Heart left ventricle (tissue), 13 donors: ENCODE results near the gene CDHR3.

ENCODE experiments used
- POLR2A ChIP-seq, 2 donors: fragments of 450-650 bp; IDR thresholded peaks; one replicate each; pipeline ENCODE4 v1.6.1; 2017; ENCODE audit warnings: antibody characterized with exemption in 2 of 2, mild to moderate bottlenecking in 2 of 2, moderate library complexity in 2 of 2
- TF ChIP-seq, protein P1 (sequence below), 12 donors: fragments of 200-600 bp; sonication (generic) in 4 of 12; IDR thresholded peaks; one replicate each; pipeline versions ENCODE4 v1.5.0 to v1.8.0; 2018 to 2022; ENCODE audit warnings: antibody characterized with exemption in 12 of 12, mild to moderate bottlenecking in 5 of 12
- donor health status: ischemic (EF 13 %, LVEDD 7.1; RV severe dilation, severe dysfunction).
- donor health status: DM: no; HTN: yes; CAD: no.
- donor health status: DM: no; HTN: no; CAD: no.
- donor health status: ischemic (EF 25% LVEDD 6.9; RV normal size, moderate dysfunction).
- donor health status: ischemic (EF 25% LVEDD 5.7; RV mildly dilated, moderate dysfunction).
- donor health status: ischemic (EF 35%, LVEDD 5.7; RV mildly dilated, moderate dysfunction).
- donor health status: nonischemic (EF 11% LVEDD 7.7; RV severe dilation, severe dysfunction).
- donor health status: DM: yes; HTN: yes; CAD: no.
- donor health status: PGD.
- donor health status: ischemic (EF 29% LVEDD 5.4; RV normal size, mild dysfunction).
- donor health status: nonischemic (EF 23%, LVEDD 6.1; RV moderate dilation, normal function).

DNA sequence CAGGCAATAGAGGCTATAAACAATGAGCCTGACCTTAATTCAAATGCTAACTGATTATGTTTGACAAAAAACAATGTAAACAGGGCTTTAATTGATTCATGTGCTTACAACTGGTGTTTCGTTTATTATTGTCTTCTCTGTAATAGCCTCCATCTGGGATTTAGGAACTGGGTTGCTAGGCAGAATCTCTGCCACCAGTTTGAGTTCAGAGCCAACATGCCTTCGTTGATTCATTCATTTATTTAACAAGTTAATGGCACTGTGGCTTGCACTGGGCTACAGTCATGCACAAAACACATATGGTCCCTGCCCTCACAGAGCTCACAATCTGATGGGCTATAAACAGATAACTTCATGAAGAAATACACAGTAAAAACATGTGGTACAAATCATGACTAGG is 19.6 kb upstream of the CDHR3 start:
- TF ChIP-seq, protein P1, sequence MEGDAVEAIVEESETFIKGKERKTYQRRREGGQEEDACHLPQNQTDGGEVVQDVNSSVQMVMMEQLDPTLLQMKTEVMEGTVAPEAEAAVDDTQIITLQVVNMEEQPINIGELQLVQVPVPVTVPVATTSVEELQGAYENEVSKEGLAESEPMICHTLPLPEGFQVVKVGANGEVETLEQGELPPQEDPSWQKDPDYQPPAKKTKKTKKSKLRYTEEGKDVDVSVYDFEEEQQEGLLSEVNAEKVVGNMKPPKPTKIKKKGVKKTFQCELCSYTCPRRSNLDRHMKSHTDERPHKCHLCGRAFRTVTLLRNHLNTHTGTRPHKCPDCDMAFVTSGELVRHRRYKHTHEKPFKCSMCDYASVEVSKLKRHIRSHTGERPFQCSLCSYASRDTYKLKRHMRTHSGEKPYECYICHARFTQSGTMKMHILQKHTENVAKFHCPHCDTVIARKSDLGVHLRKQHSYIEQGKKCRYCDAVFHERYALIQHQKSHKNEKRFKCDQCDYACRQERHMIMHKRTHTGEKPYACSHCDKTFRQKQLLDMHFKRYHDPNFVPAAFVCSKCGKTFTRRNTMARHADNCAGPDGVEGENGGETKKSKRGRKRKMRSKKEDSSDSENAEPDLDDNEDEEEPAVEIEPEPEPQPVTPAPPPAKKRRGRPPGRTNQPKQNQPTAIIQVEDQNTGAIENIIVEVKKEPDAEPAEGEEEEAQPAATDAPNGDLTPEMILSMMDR (IDR thresholded peaks at IDR 0.05): no peak
- no peak for TF ChIP-seq POLR2A (IDR thresholded peaks at IDR 0.05)
